HL-60 (cell line): ENCODE measurements around the gene TRMT61B.

Experiments used
- GABPA ChIP-seq: IDR thresholded peaks from 2 replicates; pipeline ENCODE4 v1.6.1; 2012; ENCODE audit warnings: low read depth
- POLR2AphosphoS5 ChIP-seq: IDR thresholded peaks from 2 replicates; pipeline ENCODE4 v1.6.1; 2012; ENCODE audit warnings: low read depth
- TF ChIP-seq, protein P1 (sequence below): IDR thresholded peaks from one replicate; pipeline ENCODE4 v1.5.1; 2011; ENCODE audit warnings: low read length, control low read depth, inconsistent platforms; ENCODE audit not compliant: insufficient read depth
- TF ChIP-seq, protein P2 (sequence below): IDR thresholded peaks from 2 replicates; pipeline ENCODE4 v1.6.1; 2012; ENCODE audit warnings: low read depth; ENCODE audit not compliant: insufficient replicate concordance

DNA sequence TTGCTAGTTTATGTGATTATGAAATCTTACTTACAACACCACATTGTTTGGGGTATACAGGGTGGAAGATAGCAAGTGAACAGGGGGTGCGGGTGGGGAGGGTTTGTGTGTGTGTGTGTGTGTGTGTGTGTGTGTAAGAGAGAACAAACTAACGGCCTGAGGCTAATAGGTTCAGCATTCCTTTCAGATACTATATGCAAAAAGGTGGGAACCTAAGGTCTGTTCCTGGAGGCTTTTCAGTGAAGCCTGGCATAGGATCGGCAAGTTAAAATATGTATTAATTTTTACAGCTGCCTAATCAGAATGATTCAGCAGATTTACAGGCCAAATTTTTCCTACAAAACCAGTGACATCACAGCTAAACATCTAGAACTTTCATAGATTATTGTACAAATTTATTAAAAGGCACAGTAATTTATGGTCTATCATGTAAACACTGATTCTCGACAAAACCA is 67.1 kb downstream of the TRMT61B start:
- TF ChIP-seq, protein P1, sequence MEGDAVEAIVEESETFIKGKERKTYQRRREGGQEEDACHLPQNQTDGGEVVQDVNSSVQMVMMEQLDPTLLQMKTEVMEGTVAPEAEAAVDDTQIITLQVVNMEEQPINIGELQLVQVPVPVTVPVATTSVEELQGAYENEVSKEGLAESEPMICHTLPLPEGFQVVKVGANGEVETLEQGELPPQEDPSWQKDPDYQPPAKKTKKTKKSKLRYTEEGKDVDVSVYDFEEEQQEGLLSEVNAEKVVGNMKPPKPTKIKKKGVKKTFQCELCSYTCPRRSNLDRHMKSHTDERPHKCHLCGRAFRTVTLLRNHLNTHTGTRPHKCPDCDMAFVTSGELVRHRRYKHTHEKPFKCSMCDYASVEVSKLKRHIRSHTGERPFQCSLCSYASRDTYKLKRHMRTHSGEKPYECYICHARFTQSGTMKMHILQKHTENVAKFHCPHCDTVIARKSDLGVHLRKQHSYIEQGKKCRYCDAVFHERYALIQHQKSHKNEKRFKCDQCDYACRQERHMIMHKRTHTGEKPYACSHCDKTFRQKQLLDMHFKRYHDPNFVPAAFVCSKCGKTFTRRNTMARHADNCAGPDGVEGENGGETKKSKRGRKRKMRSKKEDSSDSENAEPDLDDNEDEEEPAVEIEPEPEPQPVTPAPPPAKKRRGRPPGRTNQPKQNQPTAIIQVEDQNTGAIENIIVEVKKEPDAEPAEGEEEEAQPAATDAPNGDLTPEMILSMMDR = no peak
- no peak for TF ChIP-seq POLR2AphosphoS5
- TF ChIP-seq, protein P2, sequence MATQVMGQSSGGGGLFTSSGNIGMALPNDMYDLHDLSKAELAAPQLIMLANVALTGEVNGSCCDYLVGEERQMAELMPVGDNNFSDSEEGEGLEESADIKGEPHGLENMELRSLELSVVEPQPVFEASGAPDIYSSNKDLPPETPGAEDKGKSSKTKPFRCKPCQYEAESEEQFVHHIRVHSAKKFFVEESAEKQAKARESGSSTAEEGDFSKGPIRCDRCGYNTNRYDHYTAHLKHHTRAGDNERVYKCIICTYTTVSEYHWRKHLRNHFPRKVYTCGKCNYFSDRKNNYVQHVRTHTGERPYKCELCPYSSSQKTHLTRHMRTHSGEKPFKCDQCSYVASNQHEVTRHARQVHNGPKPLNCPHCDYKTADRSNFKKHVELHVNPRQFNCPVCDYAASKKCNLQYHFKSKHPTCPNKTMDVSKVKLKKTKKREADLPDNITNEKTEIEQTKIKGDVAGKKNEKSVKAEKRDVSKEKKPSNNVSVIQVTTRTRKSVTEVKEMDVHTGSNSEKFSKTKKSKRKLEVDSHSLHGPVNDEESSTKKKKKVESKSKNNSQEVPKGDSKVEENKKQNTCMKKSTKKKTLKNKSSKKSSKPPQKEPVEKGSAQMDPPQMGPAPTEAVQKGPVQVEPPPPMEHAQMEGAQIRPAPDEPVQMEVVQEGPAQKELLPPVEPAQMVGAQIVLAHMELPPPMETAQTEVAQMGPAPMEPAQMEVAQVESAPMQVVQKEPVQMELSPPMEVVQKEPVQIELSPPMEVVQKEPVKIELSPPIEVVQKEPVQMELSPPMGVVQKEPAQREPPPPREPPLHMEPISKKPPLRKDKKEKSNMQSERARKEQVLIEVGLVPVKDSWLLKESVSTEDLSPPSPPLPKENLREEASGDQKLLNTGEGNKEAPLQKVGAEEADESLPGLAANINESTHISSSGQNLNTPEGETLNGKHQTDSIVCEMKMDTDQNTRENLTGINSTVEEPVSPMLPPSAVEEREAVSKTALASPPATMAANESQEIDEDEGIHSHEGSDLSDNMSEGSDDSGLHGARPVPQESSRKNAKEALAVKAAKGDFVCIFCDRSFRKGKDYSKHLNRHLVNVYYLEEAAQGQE = no peak
- no peak for TF ChIP-seq GABPA
